CD4-positive, alpha-beta T cell treated with Interleukin-15 for 4 hours (primary cell): ENCODE data around the gene CCDC28B.

ENCODE experiments used
- DNase-seq: peaks from one replicate; pipeline ENCODE4 v3.0.0-alpha.2; 2020; ENCODE audit warnings: low spot score

CCDC28B gene

GRCh38 chr1:32194984-32195383, 5.4 kb upstream of the CCDC28B start:
- DNase-seq: no peak

DNA sequence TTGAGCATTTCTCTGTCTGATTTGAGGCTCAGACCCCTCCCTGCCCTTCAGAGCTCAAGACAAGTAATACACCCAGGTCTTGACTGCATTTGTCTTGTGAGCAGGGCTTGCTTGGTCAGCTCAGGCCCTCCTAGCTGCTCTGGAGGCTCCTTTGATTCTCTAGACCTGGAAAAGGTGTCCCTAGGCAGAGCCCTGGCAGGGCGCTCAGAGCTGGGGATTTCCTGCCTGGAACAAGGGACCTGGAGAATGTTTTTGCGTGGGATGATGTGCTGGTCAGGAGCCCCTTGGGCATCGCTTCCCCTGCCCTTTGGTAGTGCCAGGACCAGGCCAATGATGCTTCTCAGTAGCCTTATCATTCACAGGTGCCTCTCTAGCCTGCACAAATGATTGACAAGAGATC, 4.9 kb upstream of the CCDC28B start:
- DNase-seq: no peak

DNA sequence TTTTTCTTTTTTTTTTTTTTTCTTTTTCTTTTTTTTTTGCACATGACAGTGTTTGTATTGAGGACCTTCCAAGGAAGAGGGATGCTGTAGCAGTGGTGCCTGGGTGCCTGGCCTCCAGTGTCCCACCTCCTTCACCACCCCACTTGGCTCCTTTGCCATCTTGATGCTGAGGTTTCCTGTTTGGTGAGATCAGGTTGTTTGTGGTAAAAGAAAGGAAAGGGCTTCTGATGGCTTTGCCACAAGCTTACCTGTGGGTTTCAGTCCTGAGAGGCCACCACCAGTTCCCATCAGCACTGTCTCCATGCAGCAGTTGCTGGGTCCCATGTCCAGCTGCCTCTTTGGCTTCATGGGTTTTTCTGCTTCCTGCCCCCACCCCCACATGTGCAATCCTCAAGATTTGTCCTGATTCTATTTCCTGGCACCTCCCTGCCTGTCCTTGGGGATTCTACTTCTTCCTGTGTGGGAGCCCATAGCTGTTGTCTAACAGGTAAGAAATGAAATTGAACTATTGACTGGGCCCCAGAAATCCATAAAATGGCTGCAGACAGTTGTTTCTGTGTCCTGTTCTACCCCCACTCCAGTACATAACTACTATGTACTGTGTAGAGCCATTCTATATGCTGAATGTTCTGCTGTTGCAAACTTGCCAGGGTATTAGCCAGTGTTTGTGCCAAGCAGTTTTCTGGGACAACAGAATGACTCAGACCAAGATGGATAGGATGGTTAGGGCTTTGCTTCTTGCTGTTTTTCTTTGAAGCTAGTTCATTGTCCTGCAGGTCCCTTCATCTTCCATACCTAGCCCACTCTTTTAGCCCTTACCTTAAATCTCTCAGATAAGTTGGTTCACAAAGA, 4.2 kb upstream of the CCDC28B start:
- DNase-seq: no peak

DNA sequence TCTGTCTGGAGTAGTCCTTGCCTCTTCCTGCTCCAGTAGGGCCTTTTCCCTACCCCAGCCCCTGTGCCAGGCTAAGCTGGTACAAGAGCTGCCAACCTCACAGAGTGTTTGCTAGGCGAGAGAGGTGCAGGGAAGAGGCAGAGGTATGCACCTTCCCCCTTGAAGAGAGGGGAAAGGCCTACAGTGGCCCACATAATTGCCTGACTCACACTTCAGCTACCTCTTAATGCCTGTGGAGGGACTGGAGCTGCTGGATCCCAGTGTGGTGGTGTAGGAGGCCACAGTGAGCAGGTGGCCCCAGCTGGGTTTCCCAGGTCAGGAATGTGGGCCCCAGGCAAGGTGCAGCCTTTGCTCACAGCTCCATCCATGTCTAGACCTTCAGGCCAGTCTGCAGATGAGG, 3.3 kb upstream of the CCDC28B start:
- no peak for DNase-seq

DNA sequence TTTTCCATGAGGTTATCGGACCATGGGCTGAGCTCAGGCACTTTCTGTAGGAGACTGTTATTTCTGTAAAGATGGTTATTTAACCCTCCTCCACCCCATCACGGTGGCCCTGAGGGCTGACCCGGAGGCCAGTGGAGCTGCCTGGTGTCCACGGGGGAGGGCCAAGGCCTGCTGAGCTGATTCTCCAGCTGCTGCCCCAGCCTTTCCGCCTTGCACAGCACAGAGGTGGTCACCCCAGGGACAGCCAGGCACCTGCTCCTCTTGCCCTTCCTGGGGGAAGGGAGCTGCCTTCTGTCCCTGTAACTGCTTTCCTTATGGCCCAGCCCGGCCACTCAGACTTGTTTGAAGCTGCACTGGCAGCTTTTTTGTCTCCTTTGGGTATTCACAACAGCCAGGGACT, 2.6 kb upstream of the CCDC28B start:
- no peak for DNase-seq

DNA sequence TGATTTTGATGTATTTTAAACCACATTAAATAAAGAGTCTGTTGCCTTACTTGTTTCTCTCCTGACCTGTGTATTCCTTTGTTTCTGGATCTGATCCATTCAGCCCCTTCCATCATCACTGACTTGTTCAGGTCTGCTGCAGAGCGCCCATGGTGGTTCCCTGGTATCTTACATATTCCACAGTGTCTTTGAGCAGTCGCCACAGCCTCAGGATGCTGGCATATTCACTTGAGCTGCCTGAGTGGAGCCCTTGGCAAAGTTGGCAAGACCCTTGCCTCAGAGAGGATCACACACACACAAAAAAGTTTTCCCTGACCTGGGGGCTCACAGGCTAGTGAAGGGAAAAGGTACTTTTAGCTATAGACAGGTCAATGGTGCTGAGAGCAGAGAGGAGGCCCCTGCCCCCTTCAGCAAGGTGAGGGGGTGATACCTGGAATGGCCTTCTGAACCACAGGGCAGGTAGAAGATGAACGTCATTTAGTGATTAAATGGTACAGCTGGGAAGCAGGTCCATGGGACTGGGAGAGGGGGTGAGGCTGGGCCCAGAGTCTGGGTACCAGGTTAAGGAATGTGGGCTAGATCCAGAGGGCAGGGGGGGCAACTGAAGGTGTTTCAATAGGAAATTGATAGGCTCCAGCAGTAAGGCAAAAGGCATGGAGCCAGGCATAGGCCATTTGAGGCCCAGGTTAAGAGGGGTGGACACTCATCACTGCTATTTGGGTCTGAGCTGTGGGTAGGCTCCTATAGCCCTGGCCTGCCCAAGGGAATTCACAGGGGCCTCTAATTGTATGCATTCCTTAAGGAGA, 2.0 kb upstream of the CCDC28B start:
- DNase-seq: no peak

GRCh38 chr1:32199043-32199716, 1.2 kb upstream of the CCDC28B start:
- DNase-seq: no peak

- no peak for DNase-seq
These were observed 700 bp upstream of the CCDC28B start for GRCh38 chr1:32199717-32200072.

DNA sequence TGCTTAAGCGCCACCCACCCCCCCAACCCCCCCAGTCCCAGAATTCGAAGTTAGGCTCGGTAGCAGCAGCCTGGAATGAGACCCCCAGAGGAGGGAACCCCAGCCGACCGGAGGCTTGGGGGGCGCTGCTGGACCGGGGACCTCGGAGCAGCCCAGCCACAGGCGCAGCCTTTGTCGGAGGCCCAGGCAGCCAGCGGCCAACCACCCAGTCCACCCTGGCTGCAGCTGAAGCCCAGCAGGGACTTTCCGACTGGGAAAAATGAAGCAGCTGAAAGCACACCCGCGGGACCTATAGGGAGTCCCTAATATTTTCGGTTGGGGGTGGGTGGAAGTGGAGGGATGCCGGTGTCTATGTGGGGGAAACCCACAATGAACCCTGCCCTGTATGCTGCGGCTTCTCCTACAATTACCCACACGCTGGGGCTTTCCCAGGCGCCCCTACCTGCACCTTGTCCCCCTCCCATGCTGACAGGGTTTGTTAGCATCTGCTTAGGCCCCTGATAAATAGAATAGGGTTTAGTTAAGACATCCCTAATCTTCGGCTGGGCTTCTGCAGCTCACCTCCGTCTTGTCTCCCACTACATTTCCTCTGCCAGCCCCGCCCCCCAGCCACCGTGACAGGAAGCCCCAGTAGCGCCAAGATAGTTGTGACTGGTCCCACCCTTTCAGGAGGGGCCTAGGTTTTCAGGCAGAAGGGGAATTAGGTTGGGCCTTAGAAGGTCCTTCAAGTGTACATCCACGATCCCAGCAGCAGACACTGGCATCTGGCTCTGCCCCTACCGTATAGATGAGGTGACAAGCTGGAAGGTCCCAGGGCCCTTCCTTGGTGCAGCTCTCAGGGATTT, 838 bp downstream of the CCDC28B start:
- DNase-seq: peak; percentile 72

DNA sequence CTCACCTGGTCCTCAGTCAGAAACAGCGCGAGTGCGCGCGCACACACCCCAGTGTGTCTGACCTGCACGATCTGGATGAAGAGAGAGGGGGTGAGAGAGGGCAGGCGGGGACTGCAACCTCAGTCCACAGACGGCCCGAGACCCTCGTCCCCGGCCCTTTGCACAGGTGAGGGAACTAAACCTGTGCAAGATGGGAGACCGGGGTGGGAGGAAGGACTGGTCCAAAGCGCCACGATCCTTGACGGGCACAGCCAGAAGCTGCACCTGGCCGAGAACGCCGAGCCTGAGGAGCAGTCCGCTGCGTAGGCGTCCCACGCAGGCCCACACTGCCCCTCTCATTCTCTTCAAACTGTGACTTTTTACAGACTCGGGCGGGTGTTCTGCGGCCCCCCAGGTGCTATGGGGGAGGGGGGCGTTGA, 4.6 kb downstream of the CCDC28B start:
- no peak for DNase-seq

GRCh38 chr1:32205401-32206370, 5.3 kb downstream of the CCDC28B start, which contains the start of gene IQCC:
TSS of gene IQCC (plus strand) at chr1:32205671. CDS start at chr1:32205682, 11 bp downstream.
- DNase-seq: peak; percentile 83

DNA sequence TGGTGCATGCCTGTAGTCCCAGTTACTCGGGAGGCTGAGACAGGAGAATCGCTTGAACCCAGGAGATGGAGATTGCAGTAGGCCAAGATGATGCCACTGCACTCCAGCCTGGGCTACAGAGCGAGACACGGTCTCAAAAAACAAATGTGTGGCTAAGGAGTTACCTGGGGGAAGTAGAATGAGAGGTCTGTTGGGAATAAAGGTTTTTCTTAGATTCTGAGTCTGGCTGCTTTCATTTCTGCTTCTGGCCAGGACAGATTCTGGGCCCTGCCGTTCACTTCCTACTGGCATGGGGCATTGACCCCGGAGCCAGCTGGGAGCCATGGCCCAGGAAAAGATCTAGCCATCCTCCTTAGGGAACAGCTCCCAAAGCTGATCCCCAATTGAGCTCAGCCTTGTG, 8.1 kb downstream of the CCDC28B start:
- no peak for DNase-seq

GRCh38 chr1:32208891-32209328, 8.5 kb downstream of the CCDC28B start, which contains the start of gene DCDC2B:
TSS of gene DCDC2B (plus strand) at chr1:32209089. CDS start at chr1:32209094, 5 bp downstream.
- DNase-seq: no peak

DNA sequence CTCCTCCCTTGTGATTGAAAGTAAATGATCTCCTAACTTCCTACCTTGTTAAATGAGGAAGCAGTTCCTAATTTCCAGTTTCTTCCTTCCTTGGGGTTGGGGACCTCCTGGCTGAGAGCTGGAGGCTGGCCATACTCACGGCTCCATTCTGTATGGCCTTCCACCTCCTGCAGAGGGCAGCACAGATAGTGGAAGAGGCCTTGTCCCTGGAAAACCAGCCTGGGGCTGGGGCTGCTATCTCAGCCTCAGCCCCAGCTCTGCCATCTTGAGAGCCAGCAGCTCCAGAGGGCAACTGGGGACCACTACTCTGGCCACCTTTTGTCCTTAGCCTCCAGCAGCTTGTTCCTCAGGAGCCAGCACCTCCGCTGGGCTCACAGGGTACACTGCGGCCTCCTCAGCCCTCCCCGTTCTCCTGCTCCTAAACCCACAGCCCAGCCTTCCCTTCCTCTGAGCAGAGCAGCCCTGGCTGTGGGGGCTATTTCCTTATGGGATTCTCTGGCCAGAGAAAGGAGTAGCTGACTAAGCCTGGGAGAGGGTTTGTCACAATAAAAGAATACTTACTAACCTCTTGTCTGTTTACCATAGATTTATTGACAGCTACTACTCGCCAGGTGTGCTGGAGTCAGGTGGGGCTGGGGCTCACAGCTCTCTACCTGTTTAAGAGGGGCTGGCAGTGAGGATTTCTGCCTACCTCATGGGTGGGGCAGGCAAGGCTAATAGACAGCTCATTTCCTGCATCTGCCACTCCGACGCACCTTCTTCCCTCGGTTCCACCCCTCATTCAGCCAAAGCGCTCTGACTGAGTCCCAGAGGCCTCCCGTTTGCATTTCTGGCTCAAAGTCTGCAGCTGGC, 15.5 kb downstream of the CCDC28B start:
- peak; percentile 59 for DNase-seq

GRCh38 chr1:32216566-32216965, 16.2 kb downstream of the CCDC28B start:
- no peak for DNase-seq

DNA sequence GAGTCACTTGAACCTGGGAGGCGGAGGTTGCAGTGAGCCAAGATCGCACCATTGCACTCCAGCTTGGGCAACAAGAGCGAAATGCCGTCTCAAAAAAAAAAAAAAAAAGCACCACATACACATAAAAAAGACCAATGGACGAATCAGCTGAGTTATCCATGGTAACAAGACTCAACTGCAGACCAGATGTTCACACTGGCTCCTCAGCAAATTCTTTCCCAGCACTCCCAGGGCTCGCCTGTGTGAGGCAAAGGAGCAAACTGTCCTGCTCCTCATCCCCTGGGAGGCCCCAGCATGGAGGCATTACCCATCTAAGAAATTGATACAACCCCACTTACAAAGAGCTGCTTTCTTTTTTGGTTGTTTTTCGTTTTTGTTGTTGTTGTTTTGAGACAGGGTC, 18.6 kb downstream of the CCDC28B start:
- no peak for DNase-seq

DNA sequence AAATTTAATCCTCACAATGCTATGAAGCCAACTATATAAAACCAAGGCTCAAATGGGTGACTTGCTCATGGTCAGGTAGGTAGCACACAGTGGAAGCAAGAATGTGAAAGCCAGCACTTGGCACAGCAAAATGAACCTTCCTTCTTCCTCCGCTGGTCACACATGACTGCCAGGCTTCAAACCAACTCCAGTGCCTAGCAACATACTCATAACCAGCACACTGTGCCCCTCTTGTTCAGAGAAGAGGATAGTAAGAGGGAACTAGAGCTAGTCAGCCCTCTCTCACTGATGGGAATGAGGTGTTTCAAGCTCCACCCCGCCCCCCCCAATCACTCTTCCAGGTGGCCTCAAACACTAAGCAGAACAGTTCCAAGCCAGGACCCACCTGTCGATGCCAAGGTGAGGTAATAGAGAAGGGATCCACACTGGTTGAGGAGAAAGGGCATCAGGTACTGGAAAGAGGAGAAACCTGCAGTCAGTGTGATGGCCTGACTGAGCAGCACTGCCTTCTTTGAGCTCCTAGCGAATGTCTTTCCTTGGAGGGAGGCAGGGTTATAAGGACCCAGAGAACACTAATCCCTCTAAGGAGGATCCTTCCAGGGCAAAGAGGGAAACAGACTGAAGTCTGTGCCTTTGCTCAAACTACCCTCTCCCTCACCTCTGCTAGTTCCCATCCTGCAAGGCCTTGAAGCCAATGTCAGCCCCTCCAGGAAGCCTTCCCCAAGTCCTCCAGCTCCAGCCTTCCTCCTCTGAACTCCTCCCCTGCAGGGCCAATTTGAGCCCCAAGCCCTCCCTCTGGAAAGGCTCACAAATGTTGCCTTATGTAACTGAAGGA, 20.6 kb downstream of the CCDC28B start:
- no peak for DNase-seq

DNA sequence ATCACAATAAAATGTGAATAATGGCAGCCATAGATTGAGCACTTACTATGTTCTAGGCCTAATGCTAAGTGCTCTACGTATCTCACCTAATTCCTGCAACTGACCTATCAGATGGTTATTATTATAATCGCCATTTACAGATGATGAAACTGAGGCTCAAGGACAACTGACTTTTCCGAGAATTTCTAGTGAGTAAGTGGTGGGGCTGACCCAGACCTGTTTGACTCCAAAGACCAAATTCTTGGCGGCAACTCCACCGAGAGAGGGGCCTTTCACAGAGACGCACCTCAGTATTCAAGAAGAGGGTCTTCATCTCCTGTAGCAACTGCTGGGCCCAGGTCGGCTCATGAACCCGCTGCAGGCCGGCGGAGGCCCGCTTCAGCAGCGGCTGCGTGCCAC, 21.2 kb downstream of the CCDC28B start:
- no peak for DNase-seq
